Stimulated activated CD4-positive, alpha-beta T cell treated with anti-CD3 and anti-CD28 coated beads, Interleukin-4, amount 100 ng/mL, for 24 hours (primary cell): ENCODE measurements around the gene CMTM8.

ENCODE experiments used
- DNase-seq: peaks from one replicate; pipeline ENCODE4 v3.0.0-alpha.2; 2020

Gene CMTM8

GRCh38 chr3:32236377-32236776 is 2.1 kb upstream of the CMTM8 start:
- no peak for DNase-seq

- DNase-seq, result no peak
Measured at GRCh38 chr3:32237670-32238452, 619 bp upstream of the CMTM8 start.

- no peak for DNase-seq
Measured at GRCh38 chr3:32239307-32240158, 1.1 kb downstream of the CMTM8 start.

GRCh38 chr3:32240159-32240545 is 1.7 kb downstream of the CMTM8 start:
- DNase-seq, result peak; percentile 55

- no peak for DNase-seq
Measured at GRCh38 chr3:32241100-32241499, 2.6 kb downstream of the CMTM8 start.

GRCh38 chr3:32243519-32243918 is 5.0 kb downstream of the CMTM8 start:
- DNase-seq, result no peak

GRCh38 chr3:32245200-32245599 is 6.7 kb downstream of the CMTM8 start:
- DNase-seq, result no peak

GRCh38 chr3:32246079-32246675 is 7.7 kb downstream of the CMTM8 start:
- DNase-seq, result no peak

- DNase-seq, result no peak
Measured at GRCh38 chr3:32249184-32249782, 10.8 kb downstream of the CMTM8 start.

GRCh38 chr3:32254268-32254667 is 15.8 kb downstream of the CMTM8 start:
- no peak for DNase-seq

GRCh38 chr3:32255345-32255744 is 16.9 kb downstream of the CMTM8 start:
- DNase-seq, result no peak

GRCh38 chr3:32256206-32256605 is 17.7 kb downstream of the CMTM8 start:
- DNase-seq, result no peak

- no peak for DNase-seq
Measured at GRCh38 chr3:32257042-32257441, 18.6 kb downstream of the CMTM8 start.

- DNase-seq, result no peak
Measured at GRCh38 chr3:32257641-32258438, 19.4 kb downstream of the CMTM8 start.

GRCh38 chr3:32258869-32259268 is 20.4 kb downstream of the CMTM8 start:
- no peak for DNase-seq

- no peak for DNase-seq
Measured at GRCh38 chr3:32261545-32261944, 23.1 kb downstream of the CMTM8 start.

- DNase-seq, result no peak
Measured at GRCh38 chr3:32262201-32262600, 23.7 kb downstream of the CMTM8 start.

GRCh38 chr3:32274306-32274705 is 35.8 kb downstream of the CMTM8 start:
- DNase-seq, result no peak

- no peak for DNase-seq
Measured at GRCh38 chr3:32275506-32275905, 37.0 kb downstream of the CMTM8 start.

- DNase-seq, result no peak
Measured at GRCh38 chr3:32276279-32276841, 37.9 kb downstream of the CMTM8 start.

- DNase-seq, result no peak
Measured at GRCh38 chr3:32278714-32279113, 40.2 kb downstream of the CMTM8 start.

GRCh38 chr3:32280262-32280910 is 41.9 kb downstream of the CMTM8 start:
- no peak for DNase-seq
